Measurements from ENCODE around the gene SLCO4A1. TPM values are rescaled to one million over a fixed set of nuclear protein-coding genes. Genes with fewer than 3 reads are reported as not detected.
A peak's percentile ranks its signal among the peaks of the same experiment; 100 is the strongest.

The SLCO4A1 gene
- total and polyA plus RNA-seq, 4 donors = 4.7 to 152 (median 42.5) TPM

GRCh38 chr20:62677678-62678077 lies 35.4 kb downstream of the SLCO4A1 start:
- Histone ChIP-seq H3K27ac (ENCODE audit: low read depth in 1 of 2, low read length in 1 of 2) (no peak overlapping the region), H3K4me3 (no peak overlapping the region), H3K27me3 (ENCODE audit: control insufficient read depth in 3 of 3, insufficient read depth in 3 of 3, low read length in 2 of 3) (peaks cover 0 to 6% (median 0%) of the 10 kb centered on the region in 3 donors), H3K36me3 (ENCODE audit: control insufficient read depth in 4 of 4, insufficient read depth in 4 of 4, low read length in 4 of 4) (no peaks in the 10 kb centered on the region), H3K9ac (ENCODE audit: insufficient read depth in 1 of 2, low read length in 2 of 2) (no peak overlapping the region), H3K9me3 (ENCODE audit: control insufficient read depth in 4 of 4, insufficient read depth in 3 of 4, low read length in 3 of 4) (peaks cover 0 to 4% (median 2%) of the 10 kb centered on the region in 4 donors), H3K4me1 (ENCODE audit: control insufficient read depth in 5 of 5, insufficient read depth in 5 of 5, low read length in 5 of 5) (no peaks in the 10 kb centered on the region)
- DNase-seq (no peak), ATAC-seq (ENCODE audit: insufficient read depth, low FRiP score) (no peak)
- no peak for TF ChIP-seq CTCF (IDR thresholded peaks at IDR 0.05; ENCODE audit: control extremely low read depth, extremely low read depth)
- 53 to 70% methylated on average over 10 of the region's 10 CpGs for WGBS, 2 donors

GRCh38 chr20:62678553-62678952 lies 36.2 kb downstream of the SLCO4A1 start:
- ATAC-seq (ENCODE audit: insufficient read depth, low FRiP score) (no peak), DNase-seq (peak in 2 of 3 donors; percentile 49 to 72)
- H3K9ac ChIP-seq (ENCODE audit: insufficient read depth in 1 of 2, low read length in 2 of 2) = no peak overlapping the region
- H3K36me3 ChIP-seq (ENCODE audit: control insufficient read depth in 4 of 4, insufficient read depth in 4 of 4, low read length in 4 of 4) = no peaks in the 10 kb centered on the region
- peaks cover 0 to 4% (median 2%) of the 10 kb centered on the region in 4 donors for H3K9me3 ChIP-seq (ENCODE audit: control insufficient read depth in 4 of 4, insufficient read depth in 3 of 4, low read length in 3 of 4)
- 4 to 10% methylated on average over 9 of the region's 9 CpGs for WGBS, 2 donors
- H3K4me1 ChIP-seq (ENCODE audit: control insufficient read depth in 5 of 5, insufficient read depth in 5 of 5, low read length in 5 of 5) = no peaks in the 10 kb centered on the region
- H3K27ac ChIP-seq (ENCODE audit: low read depth in 1 of 2, low read length in 1 of 2) = no peak overlapping the region
- H3K27me3 ChIP-seq (ENCODE audit: control insufficient read depth in 3 of 3, insufficient read depth in 3 of 3, low read length in 2 of 3) = peaks cover 0 to 8% (median 2%) of the 10 kb centered on the region in 3 donors
- TF ChIP-seq CTCF (IDR thresholded peaks at IDR 0.05; ENCODE audit: control extremely low read depth, extremely low read depth) = no peak
- H3K4me3 ChIP-seq = no peak overlapping the region

- ATAC-seq (ENCODE audit: insufficient read depth, low FRiP score) = no peak
- 95% methylated on average over 11 of the region's 11 CpGs for WGBS, 2 donors
- TF ChIP-seq CTCF (IDR thresholded peaks at IDR 0.05; ENCODE audit: control extremely low read depth, extremely low read depth) = no peak
- DNase-seq = no peak
- peaks cover 0 to 12% (median 3%) of the 10 kb centered on the region in 3 donors for H3K27me3 ChIP-seq (ENCODE audit: control insufficient read depth in 3 of 3, insufficient read depth in 3 of 3, low read length in 2 of 3)
- H3K9ac ChIP-seq (ENCODE audit: insufficient read depth in 1 of 2, low read length in 2 of 2) = no peak overlapping the region
- H3K4me1 ChIP-seq (ENCODE audit: control insufficient read depth in 5 of 5, insufficient read depth in 5 of 5, low read length in 5 of 5) = no peaks in the 10 kb centered on the region
- H3K27ac ChIP-seq (ENCODE audit: low read depth in 1 of 2, low read length in 1 of 2) = no peak overlapping the region
- peaks cover 0 to 4% (median 2%) of the 10 kb centered on the region in 4 donors for H3K9me3 ChIP-seq (ENCODE audit: control insufficient read depth in 4 of 4, insufficient read depth in 3 of 4, low read length in 3 of 4)
- H3K4me3 ChIP-seq = no peak overlapping the region
- no peaks in the 10 kb centered on the region for H3K36me3 ChIP-seq (ENCODE audit: control insufficient read depth in 4 of 4, insufficient read depth in 4 of 4, low read length in 4 of 4)
These were observed 37.8 kb downstream of the SLCO4A1 start for GRCh38 chr20:62679978-62680589.
